ENCODE results near the gene BTAF1. TPM values are rescaled to one million over a fixed set of nuclear protein-coding genes. Genes with fewer than 3 reads are reported as not detected.

BTAF1 gene
- total and polyA plus RNA-seq, 2 experiments from 2014 or later, result 15.3 to 45.0 TPM

GRCh38 chr10:92074126-92074887 lies 150.7 kb downstream of the BTAF1 start:
- no peaks in the 10 kb centered on the region for H3K27me3 ChIP-seq
- DNase-seq (ENCODE audit: low spot score), result no peak
- H3K79me2 ChIP-seq, result no peaks in the 10 kb centered on the region
- no peaks in the 10 kb centered on the region for H3K36me3 ChIP-seq (replicated peaks; ENCODE audit: insufficient read depth, low read depth)
- H3K9me2 ChIP-seq (replicated peaks; ENCODE audit: insufficient read depth), result no peaks in the 10 kb centered on the region
- TF ChIP-seq CTCF (IDR thresholded peaks at IDR 0.05; ENCODE audit: poor library complexity) (no peak), EZH2phosphoT487 (IDR thresholded peaks at IDR 0.05; ENCODE audit: low read depth, severe bottlenecking, unreplicated experiment) (no peak), EZH2 (IDR thresholded peaks at IDR 0.05; ENCODE audit: borderline replicate concordance) (no peak)
- 90% methylated on average over 6 of the region's 6 CpGs for WGBS (ENCODE audit: low lambda C conversion rate, missing lambda C conversion rate)
- no peak overlapping the region for H3K27ac ChIP-seq
- no peak overlapping the region for H2AFZ ChIP-seq
- H4K20me1 ChIP-seq (ENCODE audit: insufficient read depth, poor library complexity, severe bottlenecking), result no peaks in the 10 kb centered on the region
- H3K4me3 ChIP-seq, result no peak overlapping the region
- H3K4me2 ChIP-seq, result no peak overlapping the region
- H3K4me1 ChIP-seq (ENCODE audit: insufficient read depth), result no peaks in the 10 kb centered on the region
- no peaks in the 10 kb centered on the region for H3K9me3 ChIP-seq (ENCODE audit: low read depth)

- Histone ChIP-seq H3K27me3 (no peaks in the 10 kb centered on the region), H3K9me3 (ENCODE audit: low read depth) (no peaks in the 10 kb centered on the region), H3K4me1 (ENCODE audit: insufficient read depth) (no peaks in the 10 kb centered on the region), H3K4me2 (no peak overlapping the region), H3K36me3 (replicated peaks; ENCODE audit: insufficient read depth, low read depth) (no peaks in the 10 kb centered on the region), H3K27ac (no peak overlapping the region), H4K20me1 (ENCODE audit: insufficient read depth, poor library complexity, severe bottlenecking) (no peaks in the 10 kb centered on the region), H2AFZ (no peak overlapping the region), H3K79me2 (no peaks in the 10 kb centered on the region), H3K9me2 (replicated peaks; ENCODE audit: insufficient read depth) (no peaks in the 10 kb centered on the region), H3K4me3 (no peak overlapping the region)
- no peak for DNase-seq (ENCODE audit: low spot score)
- TF ChIP-seq CTCF (IDR thresholded peaks at IDR 0.05; ENCODE audit: poor library complexity) (no peak), EZH2phosphoT487 (IDR thresholded peaks at IDR 0.05; ENCODE audit: low read depth, severe bottlenecking, unreplicated experiment) (no peak), EZH2 (IDR thresholded peaks at IDR 0.05; ENCODE audit: borderline replicate concordance) (no peak)
Observed at GRCh38 chr10:92075829-92076228, 152.3 kb downstream of the BTAF1 start.

GRCh38 chr10:92076722-92077121 lies 153.2 kb downstream of the BTAF1 start:
- Histone ChIP-seq H3K36me3 (replicated peaks; ENCODE audit: insufficient read depth, low read depth) (no peaks in the 10 kb centered on the region), H3K4me1 (ENCODE audit: insufficient read depth) (no peaks in the 10 kb centered on the region), H3K27me3 (no peaks in the 10 kb centered on the region), H3K9me2 (replicated peaks; ENCODE audit: insufficient read depth) (no peaks in the 10 kb centered on the region), H4K20me1 (ENCODE audit: insufficient read depth, poor library complexity, severe bottlenecking) (no peaks in the 10 kb centered on the region), H3K27ac (no peak overlapping the region), H3K4me2 (no peak overlapping the region), H3K79me2 (no peaks in the 10 kb centered on the region), H2AFZ (no peak overlapping the region), H3K9me3 (ENCODE audit: low read depth) (no peaks in the 10 kb centered on the region), H3K4me3 (no peak overlapping the region)
- no peak for DNase-seq (ENCODE audit: low spot score)
- TF ChIP-seq CTCF (IDR thresholded peaks at IDR 0.05; ENCODE audit: poor library complexity), result no peak
- no peak for TF ChIP-seq EZH2 (IDR thresholded peaks at IDR 0.05; ENCODE audit: borderline replicate concordance)
- no peak for TF ChIP-seq EZH2phosphoT487 (IDR thresholded peaks at IDR 0.05; ENCODE audit: low read depth, severe bottlenecking, unreplicated experiment)

All from hepatocyte (in vitro differentiated cells).